ENCODE results near the gene RGS13.
"Not testable (repeated sequence)": the region's sequence is repeated elsewhere in the genome, so short reads cannot be mapped to it uniquely, and the experiment has no call there.

RGS13 gene

DNA sequence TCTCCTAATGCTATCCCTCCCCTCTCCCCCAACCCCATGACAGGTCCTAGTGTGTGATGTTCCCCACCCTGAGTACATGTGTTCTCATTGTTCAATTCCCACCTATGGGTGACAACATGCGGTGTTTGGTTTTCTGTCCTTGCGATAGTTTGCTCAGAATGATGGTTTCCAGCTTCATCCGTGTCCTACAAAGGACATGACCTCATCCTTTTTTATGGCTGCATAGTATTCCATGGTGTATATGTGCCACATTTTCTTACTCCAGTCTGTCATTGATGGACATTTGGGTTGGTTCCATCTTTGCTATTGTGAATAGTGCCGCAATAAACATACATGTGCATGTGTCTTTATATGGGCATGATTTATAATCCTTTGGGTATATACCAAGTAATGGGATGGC lies 47.1 kb downstream of the RGS13 start:
- DNase-seq: not testable (repeated sequence)

DNA sequence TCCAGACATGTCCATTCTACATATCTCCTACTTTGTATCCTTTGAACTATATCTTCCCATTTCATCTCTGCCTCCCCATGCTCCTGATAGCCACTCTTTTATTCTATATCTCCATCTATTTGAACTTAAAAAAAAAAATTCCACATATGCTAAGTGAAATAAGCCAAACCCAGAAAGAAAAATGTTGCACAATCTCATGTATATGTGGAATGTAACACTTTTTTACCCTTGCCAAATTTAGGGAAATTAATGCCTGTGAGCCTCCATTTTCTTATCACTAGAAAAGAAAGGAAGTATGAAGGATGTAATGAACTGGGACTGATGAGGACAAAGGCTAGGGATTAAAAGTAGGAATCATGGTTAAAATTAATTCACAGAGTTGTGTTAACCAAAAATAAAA lies 53.5 kb downstream of the RGS13 start:
- no peak for DNase-seq

DNA sequence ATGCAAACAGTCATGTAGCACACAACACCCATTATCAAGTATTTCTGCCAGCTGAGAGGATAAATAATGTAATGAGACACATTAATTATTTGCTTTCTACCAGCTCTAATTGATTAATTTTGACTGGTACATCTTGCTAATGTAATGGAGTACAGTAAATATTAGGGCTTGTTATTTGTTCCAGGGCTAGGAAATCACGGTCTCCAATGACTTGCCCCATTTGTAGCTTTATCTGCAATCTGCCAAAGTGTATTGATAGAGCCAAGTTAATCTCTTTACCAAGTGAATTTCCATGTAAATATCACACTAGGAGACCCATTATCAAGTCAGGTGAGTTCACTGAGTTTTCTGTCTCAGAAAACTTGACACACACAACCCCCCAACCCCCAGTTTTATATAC lies 55.1 kb downstream of the RGS13 start:
- no peak for DNase-seq

DNA sequence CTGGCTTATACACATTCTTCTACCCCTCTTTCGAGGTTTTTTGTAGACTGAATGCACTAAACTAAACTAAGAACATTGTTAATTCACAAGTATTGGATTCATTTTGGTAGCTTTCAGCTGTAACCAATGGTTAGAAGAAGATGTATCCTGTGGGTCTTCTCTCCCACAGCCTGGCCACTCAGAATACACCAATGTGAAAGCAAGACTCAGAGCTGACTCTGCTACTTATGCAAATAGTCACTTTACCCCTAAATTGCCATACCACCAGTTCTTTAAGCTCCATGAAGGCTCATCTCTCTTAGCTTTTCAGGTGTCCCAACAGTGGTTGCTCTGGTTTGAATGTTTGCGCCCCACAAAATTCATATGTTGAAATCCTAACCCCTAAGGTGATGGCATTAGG lies 60.1 kb downstream of the RGS13 start:
- DNase-seq: no peak

DNA sequence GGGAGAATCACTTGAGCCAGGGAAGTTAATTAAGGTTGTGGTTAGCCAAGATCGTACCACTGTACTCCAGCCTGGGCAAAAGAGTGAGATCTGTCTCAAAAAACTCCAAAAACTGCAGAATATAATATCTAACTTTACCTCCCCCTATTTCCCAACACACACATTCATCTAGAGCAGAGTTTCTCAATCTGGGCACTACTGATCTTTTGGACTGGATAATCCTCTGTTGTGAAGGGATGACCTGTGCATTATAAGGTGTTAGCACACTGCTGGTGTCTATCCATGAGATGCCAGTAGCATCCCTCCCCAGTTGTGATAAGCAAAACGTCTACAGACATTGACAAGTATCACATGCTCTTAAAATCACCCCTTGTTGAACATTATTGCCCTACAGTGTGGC lies 61.8 kb downstream of the RGS13 start:
- DNase-seq: no peak

DNA sequence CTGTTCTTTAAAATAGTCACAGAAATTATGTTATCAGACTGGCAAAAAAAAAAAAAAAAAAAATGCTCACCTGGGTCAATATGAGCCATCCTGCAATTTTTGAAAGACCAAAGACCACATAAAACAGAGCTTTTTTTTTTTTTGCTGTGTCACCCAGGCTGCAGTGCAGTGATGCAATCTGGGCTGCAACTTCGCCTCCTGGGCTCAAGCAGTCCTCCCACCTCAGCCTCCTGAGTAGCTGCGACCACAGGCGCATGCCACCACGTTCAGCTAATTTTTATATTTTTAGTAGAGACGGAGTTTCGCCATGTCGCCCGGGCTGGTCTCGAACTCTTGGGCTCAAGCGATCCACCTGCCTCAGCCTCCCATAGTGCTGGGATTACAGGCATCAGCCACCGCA lies 62.8 kb downstream of the RGS13 start:
- no peak for DNase-seq

DNA sequence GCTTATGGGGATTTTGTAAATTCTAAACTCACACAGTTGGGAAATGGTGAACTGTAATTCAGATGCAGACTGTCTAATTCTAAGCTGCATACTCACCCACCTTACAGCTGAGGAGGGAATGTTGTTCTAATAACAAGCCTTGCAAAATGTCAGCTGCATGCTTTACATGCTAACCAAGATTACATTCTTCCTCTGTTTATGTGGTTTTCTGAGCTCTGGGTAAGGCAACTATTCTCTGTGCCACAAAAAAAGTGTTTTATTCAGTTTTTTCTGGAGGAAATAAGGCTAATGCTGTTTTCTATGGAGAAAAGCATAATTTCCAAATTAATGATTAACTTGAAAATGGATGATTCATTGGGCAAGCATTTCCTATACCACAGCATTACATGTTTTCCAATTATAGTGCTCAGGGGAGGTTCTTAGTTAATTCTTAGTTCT lies 64.9 kb downstream of the RGS13 start:
- peak; percentile 6 for DNase-seq

DNA sequence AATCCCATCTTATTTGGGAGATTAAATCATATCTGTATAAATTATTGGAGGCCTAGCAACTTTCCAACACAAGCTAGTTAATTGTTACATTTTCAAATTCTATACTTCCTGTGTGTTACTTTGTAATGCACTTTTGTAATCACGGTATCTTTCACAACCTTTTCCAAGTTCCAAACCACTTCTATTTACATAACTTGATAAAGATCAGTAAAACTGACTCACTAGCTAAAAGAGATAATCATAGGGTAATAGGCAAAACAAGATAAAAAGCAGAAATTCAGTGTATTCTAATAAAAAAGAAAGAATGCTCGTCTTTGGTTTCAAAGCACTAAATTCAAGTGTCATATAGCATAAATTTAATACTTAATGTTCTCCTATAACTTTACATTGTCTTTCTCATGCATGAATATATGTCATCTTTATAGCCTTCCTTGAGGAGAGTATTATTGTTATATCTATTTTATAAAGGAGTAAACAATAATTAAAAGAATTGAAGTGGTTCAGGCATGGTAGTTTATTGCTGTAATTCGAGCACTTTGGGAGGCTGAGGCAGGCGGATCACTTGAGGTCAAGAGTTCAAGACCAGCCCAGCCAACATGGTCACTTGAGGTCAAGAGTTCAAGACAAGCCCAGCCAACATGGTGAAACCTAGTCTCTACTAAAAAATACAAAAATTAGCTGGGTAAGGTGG lies 66.4 kb downstream of the RGS13 start:
- DNase-seq: no peak

DNA sequence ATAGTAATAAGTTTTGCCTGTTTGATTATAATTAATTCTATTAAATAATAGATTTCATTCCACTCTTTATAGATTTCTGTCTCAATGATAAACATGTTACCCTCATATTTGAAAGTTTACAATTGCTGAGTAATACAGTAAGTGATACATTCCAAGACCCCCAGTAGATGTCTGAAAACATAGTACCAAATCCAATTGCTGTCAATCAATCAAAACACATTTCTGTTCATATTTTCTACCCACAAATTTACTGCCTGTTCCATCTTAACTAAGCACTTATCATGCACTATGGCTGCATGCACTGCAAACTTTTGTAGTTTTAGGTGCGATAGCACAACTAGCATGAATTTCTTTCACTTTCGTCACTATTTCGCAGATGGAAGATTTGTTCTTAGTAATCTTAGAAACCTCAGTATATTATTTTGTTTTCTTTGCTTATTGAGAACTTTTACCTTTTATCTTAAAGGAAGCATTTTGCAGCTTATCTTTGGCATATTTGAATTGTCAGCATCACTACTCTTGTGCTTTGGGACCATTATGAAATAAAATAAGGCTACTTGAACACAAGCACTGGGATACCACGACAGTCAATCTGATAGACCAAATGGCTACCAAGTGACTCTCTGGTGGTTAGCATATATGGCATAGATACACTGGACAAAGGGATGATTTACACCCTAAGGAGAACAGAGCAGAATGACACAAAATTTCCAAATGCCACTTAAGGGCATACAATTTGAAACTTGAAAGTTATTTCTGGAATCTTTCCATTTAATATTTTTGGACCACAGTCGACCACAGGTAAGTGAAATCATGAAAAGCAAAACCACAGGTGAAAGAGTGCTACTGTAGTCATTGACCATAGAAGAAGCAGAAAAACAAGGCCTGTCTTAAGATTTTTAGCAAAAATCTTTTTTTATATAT lies 67.6 kb downstream of the RGS13 start:
- DNase-seq: no peak

DNA sequence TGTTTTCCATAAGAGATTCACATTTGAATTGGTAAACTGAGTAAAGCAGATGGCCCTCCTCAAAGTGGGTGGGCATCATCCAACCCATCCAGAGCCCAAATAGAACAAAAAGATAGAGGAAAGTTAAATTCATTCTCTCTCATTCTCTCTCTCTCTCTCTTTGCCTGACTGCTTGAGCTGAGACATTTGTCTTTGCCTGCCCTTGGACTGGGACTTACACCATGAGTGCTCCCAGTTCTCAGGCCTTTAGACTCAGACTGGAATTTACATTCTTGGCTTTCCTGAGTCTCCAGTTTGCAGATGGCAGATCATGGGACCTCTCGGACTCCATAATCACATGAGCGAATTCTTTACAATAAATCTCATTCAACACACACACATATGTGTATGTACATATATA lies 69.6 kb downstream of the RGS13 start:
- DNase-seq: no peak

DNA sequence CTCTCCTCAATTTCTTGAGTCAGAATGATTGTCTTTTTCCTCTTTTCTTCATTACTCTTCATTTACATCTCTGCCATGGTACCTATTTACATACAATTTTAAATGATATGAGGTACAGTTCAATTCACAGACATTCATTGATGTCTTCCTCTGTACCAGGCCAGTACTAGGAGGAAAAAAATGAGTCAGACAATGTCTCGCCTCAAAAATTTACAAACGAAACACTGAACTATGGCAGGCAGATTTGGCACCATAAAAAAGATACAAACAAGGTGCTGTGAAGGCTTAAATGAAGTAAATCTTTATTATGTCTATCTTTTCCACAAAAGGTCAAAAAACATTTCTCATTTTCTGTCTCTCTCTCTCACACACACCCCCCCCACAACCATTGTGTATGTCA lies 71.0 kb downstream of the RGS13 start:
- DNase-seq: no peak

DNA sequence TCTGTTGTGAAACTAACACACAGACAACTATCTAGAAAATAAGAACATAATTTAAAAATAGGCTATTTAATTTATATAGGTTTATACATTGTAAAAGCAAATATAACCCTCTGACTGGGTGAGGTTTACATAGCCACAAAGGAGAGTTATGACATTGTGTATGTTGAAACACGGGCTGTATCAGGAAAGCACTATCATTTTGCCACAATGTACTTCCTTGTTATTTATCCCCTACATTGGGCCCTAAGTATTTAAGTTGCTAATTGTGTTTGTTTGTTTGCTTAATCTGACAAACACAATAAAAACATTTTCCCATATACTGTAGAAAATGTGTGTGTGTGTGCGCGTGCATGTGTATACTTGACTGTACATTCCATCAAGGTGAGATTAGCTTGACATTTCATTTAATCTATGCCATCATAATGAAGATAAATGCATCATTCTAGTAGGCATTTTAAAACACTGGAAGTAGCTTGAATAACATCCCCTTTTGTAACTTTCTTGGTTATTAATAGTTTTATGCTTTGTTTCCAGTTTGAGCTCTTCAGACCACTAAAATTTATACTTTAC lies 72.1 kb downstream of the RGS13 start:
- DNase-seq: no peak

DNA sequence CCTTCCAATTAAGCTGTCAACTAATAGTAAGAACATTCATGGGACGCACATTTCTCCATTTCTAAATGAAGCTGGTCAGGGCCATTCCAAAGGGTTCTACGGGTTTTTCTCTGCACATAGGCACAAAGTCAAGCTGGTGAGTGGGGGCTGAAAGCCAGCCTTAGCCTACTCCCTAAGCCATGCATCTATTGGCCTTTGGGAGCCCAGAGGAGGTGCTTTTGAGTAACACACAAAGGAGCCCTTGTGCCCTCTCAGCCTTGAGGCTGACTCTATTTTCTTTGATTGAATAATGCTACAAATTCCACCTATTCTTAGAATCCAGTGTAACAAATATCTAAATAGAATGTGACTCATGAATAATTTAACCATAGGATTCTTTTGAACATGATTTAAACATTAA lies 73.6 kb downstream of the RGS13 start:
- no peak for DNase-seq

Data from eye (tissue), 1 donor.